ENCODE data around the gene FOXN1.

Gene FOXN1

GRCh38 chr17:28480799-28481571 is 25.2 kb upstream of the FOXN1 start:
- no peak overlapping the region for H3K27ac ChIP-seq (ENCODE audit: low read depth, low read length)
- H3K56ac ChIP-seq (ENCODE audit: low read length), result no peak overlapping the region
- no peaks in the 10 kb centered on the region for H3K79me2 ChIP-seq (ENCODE audit: control insufficient read depth, insufficient read depth, low read length)
- H3K27me3 ChIP-seq (ENCODE audit: insufficient read depth, low read length, poor library complexity), result no peaks in the 10 kb centered on the region
- no peak overlapping the region for H2BK5ac ChIP-seq (ENCODE audit: low read length)
- no CpG with 5 or more reads among the region's 10 CpGs for WGBS (ENCODE audit: extremely low coverage, insufficient coverage, low lambda C conversion rate)
- no peak overlapping the region for H2AK5ac ChIP-seq (ENCODE audit: low read length)
- H4K5ac ChIP-seq (ENCODE audit: low read length), result no peak overlapping the region
- H3K4me2 ChIP-seq (ENCODE audit: low read length), result no peak overlapping the region
- H3K4ac ChIP-seq (ENCODE audit: low read depth, low read length), result no peak overlapping the region
- H3K4me3 ChIP-seq (ENCODE audit: low read length), result no peak overlapping the region
- H3K4me1 ChIP-seq (ENCODE audit: control insufficient read depth, low read depth, low read length), result no peaks in the 10 kb centered on the region
- H3K18ac ChIP-seq (ENCODE audit: low read length), result no peak overlapping the region
- H3K36me3 ChIP-seq (ENCODE audit: control insufficient read depth, insufficient read depth, low read length), result no peaks in the 10 kb centered on the region
- no peak overlapping the region for H4K8ac ChIP-seq (ENCODE audit: low read depth, low read length)
- H3K23ac ChIP-seq (ENCODE audit: low read length), result no peak overlapping the region
- H3K9ac ChIP-seq (ENCODE audit: low read length), result no peak overlapping the region
- H2BK120ac ChIP-seq (ENCODE audit: low read depth, low read length), result no peak overlapping the region
- no peak for DNase-seq
- H3K79me1 ChIP-seq (ENCODE audit: low read length), result no peaks in the 10 kb centered on the region
- no peak overlapping the region for H2BK15ac ChIP-seq (replicated peaks; ENCODE audit: low read depth)

GRCh38 chr17:28482551-28483199 is 23.5 kb upstream of the FOXN1 start:
- Histone ChIP-seq H4K5ac (ENCODE audit: low read length) (no peak overlapping the region), H3K79me1 (ENCODE audit: low read length) (no peaks in the 10 kb centered on the region), H3K4me2 (ENCODE audit: low read length) (no peak overlapping the region), H3K27ac (ENCODE audit: low read depth, low read length) (no peak overlapping the region), H3K18ac (ENCODE audit: low read length) (no peak overlapping the region), H3K23ac (ENCODE audit: low read length) (no peak overlapping the region), H3K9ac (ENCODE audit: low read length) (no peak overlapping the region), H2AK5ac (ENCODE audit: low read length) (no peak overlapping the region), H3K56ac (ENCODE audit: low read length) (no peak overlapping the region), H3K4ac (ENCODE audit: low read depth, low read length) (no peak overlapping the region), H3K4me3 (ENCODE audit: low read length) (no peak overlapping the region), H3K79me2 (ENCODE audit: control insufficient read depth, insufficient read depth, low read length) (no peaks in the 10 kb centered on the region), H2BK5ac (ENCODE audit: low read length) (no peak overlapping the region), H3K36me3 (ENCODE audit: control insufficient read depth, insufficient read depth, low read length) (no peaks in the 10 kb centered on the region), H4K8ac (ENCODE audit: low read depth, low read length) (no peak overlapping the region), H3K4me1 (ENCODE audit: control insufficient read depth, low read depth, low read length) (no peaks in the 10 kb centered on the region), H2BK15ac (replicated peaks; ENCODE audit: low read depth) (no peak overlapping the region), H2BK120ac (ENCODE audit: low read depth, low read length) (no peak overlapping the region), H3K27me3 (ENCODE audit: insufficient read depth, low read length, poor library complexity) (no peaks in the 10 kb centered on the region)
- DNase-seq, result no peak
- no CpG with 5 or more reads among the region's 10 CpGs for WGBS (ENCODE audit: extremely low coverage, insufficient coverage, low lambda C conversion rate)

GRCh38 chr17:28484296-28484695 is 21.9 kb upstream of the FOXN1 start:
- no peak overlapping the region for H3K9ac ChIP-seq (ENCODE audit: low read length)
- WGBS (ENCODE audit: extremely low coverage, insufficient coverage, low lambda C conversion rate), result no CpG with 5 or more reads among the region's 2 CpGs
- no peak overlapping the region for H2BK5ac ChIP-seq (ENCODE audit: low read length)
- H3K79me1 ChIP-seq (ENCODE audit: low read length), result no peaks in the 10 kb centered on the region
- no peak overlapping the region for H3K4ac ChIP-seq (ENCODE audit: low read depth, low read length)
- no peak overlapping the region for H2AK5ac ChIP-seq (ENCODE audit: low read length)
- no peak overlapping the region for H2BK15ac ChIP-seq (replicated peaks; ENCODE audit: low read depth)
- H3K27me3 ChIP-seq (ENCODE audit: insufficient read depth, low read length, poor library complexity), result no peaks in the 10 kb centered on the region
- H3K4me2 ChIP-seq (ENCODE audit: low read length), result no peak overlapping the region
- H3K18ac ChIP-seq (ENCODE audit: low read length), result no peak overlapping the region
- H4K8ac ChIP-seq (ENCODE audit: low read depth, low read length), result no peak overlapping the region
- H3K79me2 ChIP-seq (ENCODE audit: control insufficient read depth, insufficient read depth, low read length), result no peaks in the 10 kb centered on the region
- DNase-seq, result no peak
- H3K27ac ChIP-seq (ENCODE audit: low read depth, low read length), result no peak overlapping the region
- H3K56ac ChIP-seq (ENCODE audit: low read length), result no peak overlapping the region
- no peak overlapping the region for H3K4me3 ChIP-seq (ENCODE audit: low read length)
- no peak overlapping the region for H3K23ac ChIP-seq (ENCODE audit: low read length)
- no peaks in the 10 kb centered on the region for H3K36me3 ChIP-seq (ENCODE audit: control insufficient read depth, insufficient read depth, low read length)
- H4K5ac ChIP-seq (ENCODE audit: low read length), result no peak overlapping the region
- no peak overlapping the region for H2BK120ac ChIP-seq (ENCODE audit: low read depth, low read length)
- H3K4me1 ChIP-seq (ENCODE audit: control insufficient read depth, low read depth, low read length), result no peaks in the 10 kb centered on the region

DNA sequence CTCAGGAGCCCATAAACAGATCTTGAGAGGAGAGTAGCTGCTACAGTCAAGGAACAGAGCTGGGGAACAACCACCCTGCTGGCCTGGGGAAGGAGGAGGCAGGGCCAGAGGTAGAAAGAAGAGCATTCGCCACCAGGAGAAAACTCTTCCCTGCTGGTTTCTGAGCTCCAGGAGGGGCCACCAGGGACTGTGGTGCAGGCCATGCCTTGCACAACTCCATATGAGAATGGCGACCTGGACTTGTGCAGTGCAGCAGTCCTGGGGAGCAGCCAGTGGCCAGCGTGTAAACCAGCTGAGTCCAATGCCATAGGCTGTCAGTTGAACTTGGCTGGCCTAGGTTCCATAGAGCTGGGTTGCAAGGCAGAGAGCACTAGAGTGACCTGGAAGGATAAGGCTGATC is 21.1 kb upstream of the FOXN1 start:
- no peak overlapping the region for H3K4ac ChIP-seq (ENCODE audit: low read depth, low read length)
- H3K18ac ChIP-seq (ENCODE audit: low read length), result no peak overlapping the region
- no peaks in the 10 kb centered on the region for H3K79me1 ChIP-seq (ENCODE audit: low read length)
- H2BK15ac ChIP-seq (replicated peaks; ENCODE audit: low read depth), result no peak overlapping the region
- no peak overlapping the region for H3K4me2 ChIP-seq (ENCODE audit: low read length)
- no peak overlapping the region for H4K8ac ChIP-seq (ENCODE audit: low read depth, low read length)
- H3K79me2 ChIP-seq (ENCODE audit: control insufficient read depth, insufficient read depth, low read length), result no peaks in the 10 kb centered on the region
- no peak overlapping the region for H3K23ac ChIP-seq (ENCODE audit: low read length)
- DNase-seq, result no peak
- no peak overlapping the region for H2BK5ac ChIP-seq (ENCODE audit: low read length)
- no peak overlapping the region for H2AK5ac ChIP-seq (ENCODE audit: low read length)
- no peak overlapping the region for H3K4me3 ChIP-seq (ENCODE audit: low read length)
- no peak overlapping the region for H3K9ac ChIP-seq (ENCODE audit: low read length)
- no peak overlapping the region for H4K5ac ChIP-seq (ENCODE audit: low read length)
- no peak overlapping the region for H2BK120ac ChIP-seq (ENCODE audit: low read depth, low read length)
- H3K36me3 ChIP-seq (ENCODE audit: control insufficient read depth, insufficient read depth, low read length), result no peaks in the 10 kb centered on the region
- H3K4me1 ChIP-seq (ENCODE audit: control insufficient read depth, low read depth, low read length), result no peaks in the 10 kb centered on the region
- no peak overlapping the region for H3K27ac ChIP-seq (ENCODE audit: low read depth, low read length)
- no peak overlapping the region for H3K56ac ChIP-seq (ENCODE audit: low read length)
- no peaks in the 10 kb centered on the region for H3K27me3 ChIP-seq (ENCODE audit: insufficient read depth, low read length, poor library complexity)
- WGBS (ENCODE audit: extremely low coverage, insufficient coverage, low lambda C conversion rate), result no CpG with 5 or more reads among the region's 3 CpGs

GRCh38 chr17:28487881-28488532 is 18.1 kb upstream of the FOXN1 start:
- Histone ChIP-seq H3K27me3 (ENCODE audit: insufficient read depth, low read length, poor library complexity) (no peaks in the 10 kb centered on the region), H3K36me3 (ENCODE audit: control insufficient read depth, insufficient read depth, low read length) (no peaks in the 10 kb centered on the region), H4K5ac (ENCODE audit: low read length) (no peak overlapping the region), H3K56ac (ENCODE audit: low read length) (no peak overlapping the region), H3K23ac (ENCODE audit: low read length) (no peak overlapping the region), H3K4ac (ENCODE audit: low read depth, low read length) (no peak overlapping the region), H2AK5ac (ENCODE audit: low read length) (no peak overlapping the region), H3K27ac (ENCODE audit: low read depth, low read length) (no peak overlapping the region), H3K9ac (ENCODE audit: low read length) (no peak overlapping the region), H2BK5ac (ENCODE audit: low read length) (no peak overlapping the region), H3K18ac (ENCODE audit: low read length) (no peak overlapping the region), H2BK120ac (ENCODE audit: low read depth, low read length) (no peak overlapping the region), H4K8ac (ENCODE audit: low read depth, low read length) (no peak overlapping the region), H3K79me1 (ENCODE audit: low read length) (no peaks in the 10 kb centered on the region), H3K4me1 (ENCODE audit: control insufficient read depth, low read depth, low read length) (no peaks in the 10 kb centered on the region), H3K4me2 (ENCODE audit: low read length) (no peak overlapping the region), H2BK15ac (replicated peaks; ENCODE audit: low read depth) (no peak overlapping the region), H3K4me3 (ENCODE audit: low read length) (no peak overlapping the region), H3K79me2 (ENCODE audit: control insufficient read depth, insufficient read depth, low read length) (no peaks in the 10 kb centered on the region)
- no CpG with 5 or more reads among the region's 5 CpGs for WGBS (ENCODE audit: extremely low coverage, insufficient coverage, low lambda C conversion rate)
- DNase-seq, result no peak
